Calu3 (cell line): ENCODE results near the gene LATS2. TPM values are rescaled to one million over a fixed set of nuclear protein-coding genes. Genes with fewer than 3 reads are reported as not detected.

ENCODE experiments used
- BruUV-seq: library from RNA; stranded (reverse); fragments of 400-500 nt; replicated peaks from 2 replicates; lab custom pipeline; 2021; lab: Mats Ljungman, UMichigan
- CTCF ChIA-PET: fragments of 300-600 bp; sonication (Branson Sonifier 250); formaldehyde crosslinking; loops from one replicate; lab custom pipeline; 2022; ENCODE audit warnings: antibody characterized with exemption; lab: Charles Lee
- DNase-seq: peaks from one replicate; pipeline ENCODE4 v3.0.0; 2022
- H3K27ac Mint-ChIP-seq: one replicate; pipeline ENCODE4 v1.8.0; 2022; ENCODE audit warnings: mixed read lengths; ENCODE audit not compliant: unreplicated experiment
- H3K27me3 Mint-ChIP-seq: one replicate; pipeline ENCODE4 v1.8.0; 2022; ENCODE audit warnings: mixed read lengths; ENCODE audit not compliant: unreplicated experiment
- H3K36me3 Mint-ChIP-seq: one replicate; pipeline ENCODE4 v1.8.0; 2022; ENCODE audit warnings: mild to moderate bottlenecking, moderate library complexity, mixed read lengths; ENCODE audit not compliant: insufficient read depth, unreplicated experiment
- H3K4me1 Mint-ChIP-seq: one replicate; pipeline ENCODE4 v1.8.0; 2022; ENCODE audit warnings: mild to moderate bottlenecking, low read depth, mixed read lengths; ENCODE audit not compliant: unreplicated experiment
- H3K4me3 Mint-ChIP-seq: one replicate; pipeline ENCODE4 v1.8.0; 2022; ENCODE audit warnings: mild to moderate bottlenecking, low read depth, moderate library complexity, mixed read lengths; ENCODE audit not compliant: unreplicated experiment
- H3K9me3 Mint-ChIP-seq: one replicate; pipeline ENCODE4 v1.8.0; 2022; ENCODE audit warnings: low read depth, mixed read lengths; ENCODE audit not compliant: unreplicated experiment
- intact Hi-C: fragments of 100-400 bp; cut with micrococcal nuclease; formaldehyde crosslinking; loops from one replicate; pipeline ENCODE4 v1.10.0; 2022; ENCODE audit not compliant: unreplicated experiment
- total RNA-seq: library from RNA; stranded (reverse); gene quantifications from 2 replicates; pipeline ENCODE4 v1.2.3, GENCODE V29; 2022
- TF ChIP-seq, protein P1 (sequence below): fragments of 200-600 bp; IDR thresholded peaks from one replicate; pipeline ENCODE4 v1.8.0; 2022; ENCODE audit warnings: antibody characterized with exemption; ENCODE audit not compliant: unreplicated experiment

LATS2 gene
- total RNA-seq, 1 experiment from 2014 or later = 19.3 TPM

DNA sequence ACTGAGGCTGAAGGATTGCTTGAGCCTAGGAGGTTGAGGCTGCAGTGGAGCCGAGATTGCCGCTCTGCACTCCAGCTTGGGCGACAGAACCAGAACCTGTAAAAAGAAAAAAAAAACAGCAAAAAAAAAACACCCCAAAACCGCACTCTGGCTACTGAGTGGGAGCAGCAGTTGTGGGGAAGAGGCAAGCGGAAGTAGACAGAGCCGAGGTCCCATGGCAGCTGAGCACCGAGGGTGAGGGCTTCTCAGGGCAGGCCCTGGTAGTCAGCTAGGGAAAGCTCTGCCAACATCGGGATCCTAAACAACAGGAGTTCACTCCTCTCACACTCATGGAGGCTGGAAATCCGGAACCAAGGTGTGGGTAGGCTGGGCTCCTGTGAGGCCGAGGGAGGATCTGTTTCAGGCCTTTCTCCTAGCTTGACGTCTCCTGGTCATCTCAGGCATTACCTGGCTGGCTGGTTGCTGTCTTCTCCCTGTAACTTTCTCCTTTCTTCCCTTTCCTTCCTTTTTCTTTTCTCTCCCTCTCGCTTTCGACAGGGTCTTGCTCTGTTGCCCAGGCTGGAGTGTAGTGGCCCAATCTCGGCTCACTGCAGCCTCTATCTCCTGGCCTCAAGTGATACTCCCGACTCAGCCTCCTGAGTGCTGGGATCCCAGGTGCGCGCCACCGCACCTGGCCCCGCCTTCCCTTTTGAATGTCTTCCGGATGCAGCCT is 15.8 kb upstream of the LATS2 start:
- intact Hi-C loops = no loop called here
- TF ChIP-seq, protein P1, sequence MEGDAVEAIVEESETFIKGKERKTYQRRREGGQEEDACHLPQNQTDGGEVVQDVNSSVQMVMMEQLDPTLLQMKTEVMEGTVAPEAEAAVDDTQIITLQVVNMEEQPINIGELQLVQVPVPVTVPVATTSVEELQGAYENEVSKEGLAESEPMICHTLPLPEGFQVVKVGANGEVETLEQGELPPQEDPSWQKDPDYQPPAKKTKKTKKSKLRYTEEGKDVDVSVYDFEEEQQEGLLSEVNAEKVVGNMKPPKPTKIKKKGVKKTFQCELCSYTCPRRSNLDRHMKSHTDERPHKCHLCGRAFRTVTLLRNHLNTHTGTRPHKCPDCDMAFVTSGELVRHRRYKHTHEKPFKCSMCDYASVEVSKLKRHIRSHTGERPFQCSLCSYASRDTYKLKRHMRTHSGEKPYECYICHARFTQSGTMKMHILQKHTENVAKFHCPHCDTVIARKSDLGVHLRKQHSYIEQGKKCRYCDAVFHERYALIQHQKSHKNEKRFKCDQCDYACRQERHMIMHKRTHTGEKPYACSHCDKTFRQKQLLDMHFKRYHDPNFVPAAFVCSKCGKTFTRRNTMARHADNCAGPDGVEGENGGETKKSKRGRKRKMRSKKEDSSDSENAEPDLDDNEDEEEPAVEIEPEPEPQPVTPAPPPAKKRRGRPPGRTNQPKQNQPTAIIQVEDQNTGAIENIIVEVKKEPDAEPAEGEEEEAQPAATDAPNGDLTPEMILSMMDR = no peak
- H3K36me3 Mint-ChIP-seq = no peaks in the 10 kb centered on the region
- H3K4me3 Mint-ChIP-seq = no peak overlapping the region
- no peaks in the 10 kb centered on the region for H3K9me3 Mint-ChIP-seq
- CTCF ChIA-PET = interaction anchor here (0.7 kb wide), 1 partner anchor 459 kb away, joined by 4 read pairs; no protein-coding TSS in a partner anchor
- DNase-seq = no peak
- no peaks in the 10 kb centered on the region for H3K4me1 Mint-ChIP-seq
- H3K27ac Mint-ChIP-seq = no peak overlapping the region
- BruUV-seq = no TSS peak
- no peaks in the 10 kb centered on the region for H3K27me3 Mint-ChIP-seq

DNA sequence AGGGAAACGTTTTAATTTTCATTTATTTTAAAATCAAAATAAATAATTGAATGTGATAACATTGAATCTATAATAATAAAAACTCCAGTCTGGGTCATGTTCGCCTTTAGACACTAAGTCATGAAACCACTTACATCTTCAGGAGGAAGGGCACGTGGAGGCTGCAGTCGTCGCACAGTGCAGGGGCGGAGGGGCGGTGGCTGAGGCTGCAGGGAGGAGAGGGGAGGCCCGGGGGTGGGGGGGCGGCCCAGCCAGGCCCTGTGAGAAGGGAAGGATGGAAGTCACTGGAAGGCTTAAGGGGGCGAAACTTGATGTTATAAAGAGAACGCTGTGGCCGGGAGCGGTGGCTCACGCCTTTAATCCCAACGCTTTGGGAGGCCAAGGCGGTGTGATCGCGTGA is 14.9 kb upstream of the LATS2 start:
- Mint-ChIP-seq H3K27ac (no peak overlapping the region), H3K4me1 (no peaks in the 10 kb centered on the region), H3K4me3 (no peak overlapping the region), H3K9me3 (no peaks in the 10 kb centered on the region), H3K36me3 (no peaks in the 10 kb centered on the region), H3K27me3 (no peaks in the 10 kb centered on the region)
- intact Hi-C loops = no loop called here
- TF ChIP-seq, protein P1 = no peak
- BruUV-seq = no TSS peak
- DNase-seq = no peak
- CTCF ChIA-PET = no interaction called here

DNA sequence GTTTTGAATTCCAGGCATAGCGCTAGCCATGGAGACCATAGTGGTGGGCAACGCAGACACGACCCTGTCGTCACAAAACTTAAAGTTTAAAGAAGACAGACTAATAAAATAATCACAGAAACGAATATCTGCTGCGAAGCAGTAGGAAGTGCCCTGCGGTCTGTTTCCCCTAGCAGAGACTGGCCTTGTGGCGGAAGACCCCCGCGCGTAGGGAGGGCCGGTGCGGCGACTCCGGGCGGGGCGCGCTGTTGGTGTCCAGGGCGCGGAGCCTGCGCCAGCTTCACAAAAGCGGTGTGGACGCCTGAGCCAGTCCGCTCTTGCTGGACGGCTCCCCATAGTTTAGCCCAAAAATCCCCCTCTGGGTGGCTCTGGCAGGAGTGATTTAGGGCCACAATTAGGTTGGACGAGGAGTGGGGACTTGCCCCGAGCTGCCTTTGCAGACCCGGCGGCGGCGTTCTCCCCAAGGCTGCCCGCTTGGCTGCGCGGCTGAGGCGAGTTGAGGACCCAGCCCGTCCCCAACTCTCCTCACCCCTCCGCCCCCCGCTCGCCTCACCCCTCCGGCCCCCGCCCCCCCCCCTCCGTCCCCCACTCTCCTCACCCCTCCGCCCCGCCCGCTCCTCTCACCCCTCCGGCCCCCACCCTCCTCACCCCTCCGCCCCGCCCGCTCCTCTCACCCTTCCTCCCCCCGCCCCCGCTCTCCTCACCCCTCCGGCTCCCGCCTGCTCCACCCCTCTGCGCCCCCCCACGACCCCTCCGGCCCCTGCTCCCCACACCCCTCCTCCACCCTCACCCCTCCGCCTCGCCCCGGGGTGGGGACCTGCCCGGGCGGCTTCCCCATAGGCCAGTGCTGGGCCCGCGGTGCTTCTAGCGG is 14.2 kb upstream of the LATS2 start:
- TF ChIP-seq, protein P1 = no peak
- DNase-seq = peak; percentile 29
- BruUV-seq = no TSS peak
- CTCF ChIA-PET = interaction anchor here (0.6 kb wide), 1 partner anchor 168 kb away, joined by 6 read pairs; no protein-coding TSS in a partner anchor
- Mint-ChIP-seq H3K27ac (no peak overlapping the region), H3K4me3 (peak overlapping the region; percentile 68), H3K27me3 (no peaks in the 10 kb centered on the region), H3K36me3 (no peaks in the 10 kb centered on the region), H3K9me3 (no peaks in the 10 kb centered on the region), H3K4me1 (no peaks in the 10 kb centered on the region)
- intact Hi-C loops = no loop called here

DNA sequence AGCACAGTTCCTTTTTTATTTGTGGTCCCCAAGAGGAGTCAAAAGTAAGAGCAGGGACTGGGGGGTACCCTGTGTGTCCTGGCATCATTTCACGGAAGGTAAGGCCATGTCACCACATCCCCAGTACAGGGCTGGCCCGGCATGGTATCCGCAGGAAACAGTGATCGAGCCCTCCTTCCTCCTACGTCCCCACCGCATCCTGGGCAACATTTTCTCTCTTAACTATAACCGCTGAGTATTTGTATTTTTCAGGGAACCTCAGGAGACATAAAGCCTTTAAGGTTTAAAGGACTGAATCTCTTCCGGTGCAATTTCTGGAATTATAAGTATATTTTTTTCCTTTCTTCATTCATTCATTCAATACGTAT is 13.6 kb upstream of the LATS2 start:
- peak overlapping the region; percentile 68 for H3K4me3 Mint-ChIP-seq

More for the DNA sequence above, 13.6 kb upstream of the LATS2 start:
- intact Hi-C loops = no loop called here
- no peak for DNase-seq
- no peaks in the 10 kb centered on the region for H3K9me3 Mint-ChIP-seq
- TF ChIP-seq, protein P1 = no peak
- CTCF ChIA-PET = interaction anchor here (0.6 kb wide), 1 partner anchor 168 kb away, joined by 6 read pairs; no protein-coding TSS in a partner anchor
- H3K27ac Mint-ChIP-seq = no peak overlapping the region
- H3K36me3 Mint-ChIP-seq = no peaks in the 10 kb centered on the region
- BruUV-seq = no TSS peak
- no peaks in the 10 kb centered on the region for H3K4me1 Mint-ChIP-seq
- H3K27me3 Mint-ChIP-seq = no peaks in the 10 kb centered on the region
